T-cell (primary cell): ENCODE measurements around the gene TMEM94. TPM values are rescaled to one million over a fixed set of nuclear protein-coding genes. Genes with fewer than 3 reads are reported as not detected.

Source experiments
- ATAC-seq, 4 experiments: fragments of 200-7000 bp in 3 of 4; fragments of 150-1000 bp in 1 of 4; cut with Tn5 transposase; replicated peaks in 1 of 4; 1 replicate in 3 of 4; 2 replicates in 1 of 4; pipeline ENCODE4 v1.10.0; 2021; ENCODE audit warnings: moderate library complexity in 3 of 4, mild to moderate bottlenecking in 2 of 4, moderate number of reproducible peaks in 1 of 4
- CTCF ChIA-PET, 2 donors: fragments of 300-600 bp; sonication (Branson Sonifier 250); formaldehyde crosslinking; loops; one replicate each; lab custom pipeline; 2022; ENCODE audit warnings: antibody characterized with exemption in 2 of 2; lab: Charles Lee
- POLR2A ChIA-PET, 2 donors: fragments of 300-600 bp; sonication (Branson Sonifier 250); formaldehyde crosslinking; loops; one replicate each; lab custom pipeline; 2022; ENCODE audit warnings: antibody characterized with exemption in 2 of 2; lab: Charles Lee
- DNase-seq, 35 experiments: peaks; one replicate each; pipeline versions ENCODE4 v3.0.0 to v3.0.0-alpha.2; 2013 to 2023
- H3K27ac ChIP-seq: one replicate; pipeline ENCODE4 v1.5.1; 2013; ENCODE audit warnings: low read length
- H3K27me3 ChIP-seq, 2 experiments: replicated peaks in 1 of 2; 1 replicate in 1 of 2; 2 replicates in 1 of 2; pipeline versions ENCODE4 v1.6.1 to v1.7.0; 2013; ENCODE audit warnings: low read length in 1 of 2, mixed read lengths in 1 of 2; ENCODE audit not compliant: control insufficient read depth in 2 of 2, insufficient read depth in 2 of 2; ENCODE audit errors: extremely low read depth in 1 of 2
- H3K36me3 ChIP-seq, 2 donors: 1 replicate in 1 of 2; 2 replicates in 1 of 2; pipeline versions ENCODE4 v1.6.1 to v1.7.0; 2013; ENCODE audit warnings: low read length in 1 of 2; ENCODE audit not compliant: control insufficient read depth in 2 of 2, insufficient read depth in 1 of 2; ENCODE audit errors: extremely low read depth in 1 of 2
- H3K4me1 ChIP-seq, 2 experiments: 1 replicate in 1 of 2; 2 replicates in 1 of 2; pipeline versions ENCODE4 v1.6.1 to v1.7.0; 2013; ENCODE audit warnings: low read length in 2 of 2, mixed read lengths in 1 of 2; ENCODE audit not compliant: insufficient read depth in 2 of 2, control insufficient read depth in 1 of 2; ENCODE audit errors: extremely low read depth in 1 of 2
- H3K4me3 ChIP-seq, 2 donors: 1 replicate in 1 of 2; 2 replicates in 1 of 2; pipeline versions ENCODE4 v1.5.1 to v1.7.0; 2013; ENCODE audit warnings: mild to moderate bottlenecking in 2 of 2, low read length in 1 of 2, moderate library complexity in 1 of 2; ENCODE audit not compliant: control insufficient read depth in 1 of 2; ENCODE audit errors: extremely low read depth in 1 of 2
- H3K9me3 ChIP-seq: 2 replicates; pipeline ENCODE4 v1.7.0; 2013
- H3K27ac Mint-ChIP-seq, 2 donors: one replicate each; pipeline ENCODE4 v1.8.0; 2020 to 2021; ENCODE audit warnings: mild to moderate bottlenecking in 2 of 2, mixed read lengths in 2 of 2
- H3K27me3 Mint-ChIP-seq, 2 donors: one replicate each; pipeline ENCODE4 v1.8.0; 2021 to 2022; ENCODE audit warnings: mixed read lengths in 2 of 2
- H3K36me3 Mint-ChIP-seq: one replicate; pipeline ENCODE4 v1.8.0; 2021; ENCODE audit warnings: mixed read lengths
- H3K4me1 Mint-ChIP-seq, 3 donors: one replicate each; pipeline ENCODE4 v1.8.0; 2020 to 2022; ENCODE audit warnings: mixed read lengths in 3 of 3, mild to moderate bottlenecking in 1 of 3
- H3K4me3 Mint-ChIP-seq, 3 donors: one replicate each; pipeline ENCODE4 v1.8.0; 2020 to 2022; ENCODE audit warnings: mild to moderate bottlenecking in 3 of 3, mixed read lengths in 3 of 3, moderate library complexity in 3 of 3
- H3K9me3 Mint-ChIP-seq, 3 donors: one replicate each; pipeline ENCODE4 v1.8.0; 2020 to 2022; ENCODE audit warnings: mixed read lengths in 3 of 3
- WGBS: methylation state at CpG from one replicate; pipeline ENCODE4 v1.1.5; 2013; ENCODE audit warnings: missing lambda C conversion rate; ENCODE audit not compliant: insufficient coverage; 5-methylcytosine and 5-hydroxymethylcytosine counted together
- total RNA-seq, 35 experiments: library from RNA in 6 of 35; stranded (reverse) in 6 of 35; fragments of 120-200 nt in 1 of 35; gene quantifications; one replicate each; pipeline versions ENCODE4 v1.2.1 to v1.2.4 and lab custom pipeline; 2013 to 2026

The TMEM94 gene
- total RNA-seq, 5 donors from 2014 or later (not counting 1 experiment from before 2014, with no cell fraction given) = 78.5 to 125 (median 105) TPM

DNA sequence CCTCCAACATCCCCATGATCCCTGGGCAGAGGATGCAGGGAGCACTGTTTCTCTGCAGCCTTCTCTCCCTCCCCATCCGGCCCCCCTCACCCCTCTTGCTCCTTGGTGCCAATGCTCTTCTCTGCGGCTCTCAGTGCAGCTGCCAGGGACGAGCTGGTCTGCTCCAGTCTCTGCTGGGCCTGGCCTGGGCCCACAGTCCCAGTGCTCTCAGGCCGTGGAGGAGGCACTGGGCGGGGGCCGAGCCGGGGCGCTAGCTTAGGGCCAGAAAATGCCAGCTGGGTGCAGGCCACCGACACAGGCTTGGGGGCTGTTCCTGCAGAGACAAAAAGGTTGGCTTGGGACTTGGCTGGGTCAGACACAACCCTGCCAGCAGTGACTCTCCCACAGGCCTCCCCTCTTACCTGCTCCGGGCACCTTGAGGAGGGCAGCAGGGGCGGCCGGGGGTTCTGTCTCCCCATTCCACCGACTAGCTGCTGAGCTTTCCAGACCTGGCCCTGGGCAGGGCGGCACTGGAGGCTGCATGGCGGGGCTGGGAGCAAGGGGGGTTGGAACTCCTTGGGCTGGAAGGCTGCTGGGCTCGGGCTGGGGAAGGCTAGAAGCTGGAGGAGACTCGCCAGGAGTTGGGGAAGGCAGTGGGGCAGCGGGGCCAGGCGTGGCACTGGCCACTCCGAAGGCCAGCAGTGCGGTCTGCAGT lies 45.1 kb downstream of the TMEM94 start:
- CTCF ChIA-PET = no interaction called here
- Mint-ChIP-seq H3K4me3 (no peak overlapping the region), H3K27ac (no peak overlapping the region), H3K27me3 (no peaks in the 10 kb centered on the region), H3K9me3 (no peaks in the 10 kb centered on the region), H3K4me1 (peaks cover 2 to 8% (median 7%) of the 10 kb centered on the region in 3 donors), H3K36me3 (peaks cover 10% of the 10 kb centered on the region)
- no peak for DNase-seq
- POLR2A ChIA-PET = no interaction called here
- no peak for ATAC-seq
- 94% methylated on average over 15 of the region's 21 CpGs for WGBS
- Histone ChIP-seq H3K27me3 (peaks cover 0 to 9% of the 10 kb centered on the region in 2 experiments), H3K4me1 (peaks cover 2 to 26% of the 10 kb centered on the region in 2 experiments), H3K9me3 (no peaks in the 10 kb centered on the region), H3K36me3 (peaks cover 12 to 18% of the 10 kb centered on the region in 2 donors), H3K27ac (no peak overlapping the region), H3K4me3 (no peak overlapping the region)

- Mint-ChIP-seq H3K4me3 (no peak overlapping the region), H3K27me3 (no peaks in the 10 kb centered on the region)
Observed at GRCh38 chr17:75502072-75502720, 45.8 kb downstream of the TMEM94 start.

GRCh38 chr17:75502721-75503329 lies 46.4 kb downstream of the TMEM94 start:
- peaks cover 7% of the 10 kb centered on the region for H3K36me3 Mint-ChIP-seq
- H3K4me3 Mint-ChIP-seq = no peak overlapping the region
- H3K27ac Mint-ChIP-seq = no peak overlapping the region
- H3K27me3 ChIP-seq = peaks cover 0 to 17% of the 10 kb centered on the region in 2 experiments
- ChIA-PET CTCF (interaction anchor here in 1 of 2 donors (0.5 kb wide), 1 partner anchor 154 kb away, joined by 11 read pairs; no protein-coding TSS in a partner anchor), POLR2A (no interaction called here)
- ATAC-seq (no peak), DNase-seq (no peak)
- H3K4me1 Mint-ChIP-seq = peaks cover 0 to 4% (median 3%) of the 10 kb centered on the region in 3 donors
- H3K9me3 ChIP-seq = no peaks in the 10 kb centered on the region
- H3K9me3 Mint-ChIP-seq = no peaks in the 10 kb centered on the region
- H3K36me3 ChIP-seq = peaks cover 7 to 10% of the 10 kb centered on the region in 2 donors
- peaks cover 2 to 24% of the 10 kb centered on the region in 2 experiments for H3K4me1 ChIP-seq
- 96% methylated on average over 21 of the region's 25 CpGs for WGBS
- H3K27me3 Mint-ChIP-seq = no peaks in the 10 kb centered on the region
- no peak overlapping the region for H3K27ac ChIP-seq
- H3K4me3 ChIP-seq = no peak overlapping the region

More at GRCh38 chr17:75502072-75502720, 45.8 kb downstream of the TMEM94 start:
- Histone ChIP-seq H3K27ac (no peak overlapping the region), H3K27me3 (peaks cover 0 to 11% of the 10 kb centered on the region in 2 experiments), H3K4me3 (no peak overlapping the region), H3K4me1 (peaks cover 2 to 26% of the 10 kb centered on the region in 2 experiments), H3K9me3 (no peaks in the 10 kb centered on the region), H3K36me3 (peaks cover 7 to 12% of the 10 kb centered on the region in 2 donors)
- ATAC-seq = no peak
- Mint-ChIP-seq H3K27ac (no peak overlapping the region), H3K9me3 (no peaks in the 10 kb centered on the region), H3K4me1 (peaks cover 2 to 8% (median 7%) of the 10 kb centered on the region in 3 donors), H3K36me3 (peaks cover 10% of the 10 kb centered on the region)
- CTCF ChIA-PET = interaction anchor here in 1 of 2 donors (0.5 kb wide), 1 partner anchor 155 kb away, joined by 11 read pairs; no protein-coding TSS in a partner anchor
- 93% methylated on average over 28 of the region's 40 CpGs for WGBS
- no peak for DNase-seq
- POLR2A ChIA-PET = no interaction called here

GRCh38 chr17:75503337-75503950 lies 47.0 kb downstream of the TMEM94 start:
- no peak overlapping the region for H3K4me3 ChIP-seq
- Mint-ChIP-seq H3K36me3 (peaks cover 7% of the 10 kb centered on the region), H3K27me3 (no peaks in the 10 kb centered on the region), H3K4me1 (no peaks in the 10 kb centered on the region), H3K4me3 (no peak overlapping the region), H3K9me3 (no peaks in the 10 kb centered on the region), H3K27ac (no peak overlapping the region)
- ChIA-PET POLR2A (no interaction called here), CTCF (no interaction called here)
- DNase-seq (no peak), ATAC-seq (no peak)
- H3K9me3 ChIP-seq = no peaks in the 10 kb centered on the region
- H3K27ac ChIP-seq = no peak overlapping the region
- peaks cover 0 to 18% of the 10 kb centered on the region in 2 experiments for H3K4me1 ChIP-seq
- peaks cover 5 to 7% of the 10 kb centered on the region in 2 donors for H3K36me3 ChIP-seq
- H3K27me3 ChIP-seq = peaks cover 0 to 18% of the 10 kb centered on the region in 2 experiments
- 84% methylated on average over 19 of the region's 23 CpGs for WGBS

DNA sequence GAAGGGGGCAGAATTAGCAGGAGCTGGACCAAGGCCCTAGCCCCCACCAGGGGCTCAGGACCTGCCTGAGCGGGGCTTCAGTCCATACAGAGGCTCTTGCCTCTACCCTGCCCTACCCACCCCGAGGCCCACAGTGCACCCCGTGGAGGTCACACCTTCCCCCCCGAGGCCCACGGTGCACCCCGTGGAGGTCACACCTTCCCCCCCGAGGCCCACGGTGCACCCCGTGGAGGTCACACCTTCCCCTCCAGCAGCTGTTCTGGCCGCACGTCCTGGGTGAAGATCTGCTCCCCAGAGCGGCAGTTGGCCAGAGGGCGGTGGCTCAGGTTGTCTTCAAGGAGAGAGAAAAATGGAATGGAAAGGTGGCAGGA lies 47.5 kb downstream of the TMEM94 start:
- Mint-ChIP-seq H3K27me3 (no peaks in the 10 kb centered on the region), H3K4me3 (no peak overlapping the region), H3K27ac (no peak overlapping the region), H3K36me3 (peaks cover 3% of the 10 kb centered on the region), H3K9me3 (no peaks in the 10 kb centered on the region), H3K4me1 (no peaks in the 10 kb centered on the region)
- Histone ChIP-seq H3K27ac (no peak overlapping the region), H3K36me3 (peaks cover 3 to 7% of the 10 kb centered on the region in 2 donors), H3K9me3 (no peaks in the 10 kb centered on the region), H3K27me3 (peaks cover 0 to 18% of the 10 kb centered on the region in 2 experiments), H3K4me3 (no peak overlapping the region), H3K4me1 (peaks cover 0 to 16% of the 10 kb centered on the region in 2 experiments)
- ATAC-seq = peak in 1 of 4 experiments; percentile 23
- DNase-seq = peak in 4 of 35 experiments; percentile 14 to 28 (median 19)
- ChIA-PET POLR2A (no interaction called here), CTCF (interaction anchor here in 1 of 2 donors (0.5 kb wide), 1 partner anchor 128 kb away, joined by 4 read pairs; no protein-coding TSS in a partner anchor)
- 59% methylated on average over 4 of the region's 13 CpGs for WGBS
